ENCODE data around the gene ATG16L2.

DNA sequence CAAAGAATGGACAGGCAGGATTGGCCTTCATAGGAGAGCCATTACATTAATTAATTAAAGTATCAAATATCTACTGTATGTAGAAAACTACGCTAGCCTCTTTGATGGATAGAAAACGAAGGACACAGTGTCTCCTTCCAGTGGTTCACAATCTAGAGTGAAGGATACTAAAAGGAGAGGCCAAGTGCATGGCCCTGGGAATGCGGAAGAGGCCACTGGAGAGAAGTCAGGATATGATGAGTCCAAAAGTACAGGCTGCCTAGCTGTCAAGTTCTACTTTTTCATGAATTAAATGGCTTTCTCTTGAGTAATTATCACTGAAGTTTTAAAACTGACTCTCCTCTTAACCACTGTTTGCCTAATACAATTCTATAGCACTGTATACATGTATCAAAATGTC lies 41.9 kb downstream of the ATG16L2 start:
- TF ChIP-seq, protein P1, sequence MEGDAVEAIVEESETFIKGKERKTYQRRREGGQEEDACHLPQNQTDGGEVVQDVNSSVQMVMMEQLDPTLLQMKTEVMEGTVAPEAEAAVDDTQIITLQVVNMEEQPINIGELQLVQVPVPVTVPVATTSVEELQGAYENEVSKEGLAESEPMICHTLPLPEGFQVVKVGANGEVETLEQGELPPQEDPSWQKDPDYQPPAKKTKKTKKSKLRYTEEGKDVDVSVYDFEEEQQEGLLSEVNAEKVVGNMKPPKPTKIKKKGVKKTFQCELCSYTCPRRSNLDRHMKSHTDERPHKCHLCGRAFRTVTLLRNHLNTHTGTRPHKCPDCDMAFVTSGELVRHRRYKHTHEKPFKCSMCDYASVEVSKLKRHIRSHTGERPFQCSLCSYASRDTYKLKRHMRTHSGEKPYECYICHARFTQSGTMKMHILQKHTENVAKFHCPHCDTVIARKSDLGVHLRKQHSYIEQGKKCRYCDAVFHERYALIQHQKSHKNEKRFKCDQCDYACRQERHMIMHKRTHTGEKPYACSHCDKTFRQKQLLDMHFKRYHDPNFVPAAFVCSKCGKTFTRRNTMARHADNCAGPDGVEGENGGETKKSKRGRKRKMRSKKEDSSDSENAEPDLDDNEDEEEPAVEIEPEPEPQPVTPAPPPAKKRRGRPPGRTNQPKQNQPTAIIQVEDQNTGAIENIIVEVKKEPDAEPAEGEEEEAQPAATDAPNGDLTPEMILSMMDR (IDR thresholded peaks at IDR 0.05; ENCODE audit: insufficient read depth, low read length, poor library complexity, severe bottlenecking): no peak
- TF ChIP-seq EZH2phosphoT487 (conservative IDR thresholded peaks at IDR 0.05; ENCODE audit: low read length): no peak
